ENCODE data around the gene BAG3.

DNA sequence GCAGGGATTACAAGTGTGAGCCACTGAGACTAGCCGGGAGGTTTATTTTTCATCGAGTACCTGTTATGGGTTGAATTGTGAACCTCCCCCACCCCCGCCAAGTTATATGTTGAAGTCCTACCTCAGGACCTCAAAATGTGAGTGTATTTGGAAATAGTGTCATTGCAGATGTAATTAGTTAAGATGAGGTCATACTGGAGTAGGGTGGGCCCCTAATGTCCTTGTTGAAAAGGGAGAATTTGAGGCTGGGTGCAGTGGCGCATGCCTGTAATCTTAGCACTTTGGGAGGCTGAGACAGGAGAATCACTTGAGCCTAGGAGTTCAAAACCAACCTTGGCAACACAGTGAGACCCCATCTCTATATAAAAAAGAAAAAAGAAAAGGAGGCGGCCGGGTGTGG is 10.8 kb upstream of the BAG3 start:
- no peak for TF ChIP-seq CEBPB (IDR thresholded peaks at IDR 0.05; ENCODE audit: low read depth, low read length)
- TF ChIP-seq TAF1 (IDR thresholded peaks at IDR 0.05; ENCODE audit: low read depth, low read length): no peak
- TF ChIP-seq POLR2A (IDR thresholded peaks at IDR 0.05; ENCODE audit: control extremely low read depth in 1 of 2, low read depth in 2 of 2, low read length in 2 of 2): no peak
- TF ChIP-seq CTCF (IDR thresholded peaks at IDR 0.05; ENCODE audit: control extremely low read depth in 1 of 3, insufficient read depth in 1 of 3, low read depth in 1 of 3, low read length in 3 of 3): no peak
- no peak for TF ChIP-seq RNF2 (IDR thresholded peaks at IDR 0.05; ENCODE audit: borderline replicate concordance, low read depth, low read length, missing control alignments, poor library complexity, severe bottlenecking)

Measured in H1 (cell line).